NT2/D1 (cell line): ENCODE measurements around the gene CCNA1.

Source experiments
- SUZ12 ChIP-seq: IDR thresholded peaks from 2 replicates; pipeline ENCODE4 v1.6.1; 2011; ENCODE audit not compliant: insufficient read length, insufficient read depth; ENCODE audit errors: extremely low read depth
- YY1 ChIP-seq: IDR thresholded peaks from 2 replicates; pipeline ENCODE4 v1.6.1; 2011; ENCODE audit not compliant: insufficient read length, insufficient read depth
- ZNF274 ChIP-seq: IDR thresholded peaks from 2 replicates; pipeline ENCODE4 v1.6.1; 2011; ENCODE audit warnings: mild to moderate bottlenecking, low read depth, low read length

- TF ChIP-seq ZNF274: no peak
- no peak for TF ChIP-seq YY1
- no peak for TF ChIP-seq SUZ12
Measured at GRCh38 chr13:36438594-36439483, 6.5 kb downstream of the CCNA1 start.
